ENCODE measurements around the gene HIBCH.

DNA sequence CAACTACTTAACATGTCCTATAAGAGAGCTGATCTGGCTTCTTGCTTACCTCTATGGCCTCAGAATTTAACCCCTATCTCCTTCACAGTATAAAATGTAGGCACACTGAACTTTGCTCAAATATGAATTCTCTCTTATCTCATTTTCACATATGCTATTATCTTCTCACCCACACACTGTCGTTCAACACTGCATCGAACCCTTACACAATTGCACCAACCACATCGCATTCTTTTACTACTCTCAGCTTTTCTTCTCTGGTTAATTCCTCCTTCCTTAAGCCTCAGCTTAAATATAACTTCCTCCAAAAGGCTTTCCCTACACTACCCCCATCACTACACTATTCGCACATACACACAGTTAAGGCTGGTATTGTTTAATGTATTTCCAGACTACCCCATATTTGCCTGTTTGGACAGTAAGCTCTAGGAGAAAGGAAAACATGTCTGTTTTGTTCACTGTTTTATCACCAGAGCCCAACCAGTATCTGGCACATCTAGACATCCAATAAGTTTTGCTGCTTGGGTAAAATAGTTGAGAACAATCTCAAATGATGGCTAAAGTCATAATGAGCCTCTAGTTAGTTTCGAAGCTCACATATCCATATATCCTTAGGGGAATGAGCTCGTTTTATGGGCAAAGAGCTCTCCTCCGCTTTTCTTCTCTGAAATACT, 47.7 kb downstream of the HIBCH start:
- no peak for TF ChIP-seq ZZZ3 (IDR thresholded peaks at IDR 0.05)
- TF ChIP-seq KLF1 (tag; IDR thresholded peaks at IDR 0.05), result no peak
- TF ChIP-seq, protein P1, sequence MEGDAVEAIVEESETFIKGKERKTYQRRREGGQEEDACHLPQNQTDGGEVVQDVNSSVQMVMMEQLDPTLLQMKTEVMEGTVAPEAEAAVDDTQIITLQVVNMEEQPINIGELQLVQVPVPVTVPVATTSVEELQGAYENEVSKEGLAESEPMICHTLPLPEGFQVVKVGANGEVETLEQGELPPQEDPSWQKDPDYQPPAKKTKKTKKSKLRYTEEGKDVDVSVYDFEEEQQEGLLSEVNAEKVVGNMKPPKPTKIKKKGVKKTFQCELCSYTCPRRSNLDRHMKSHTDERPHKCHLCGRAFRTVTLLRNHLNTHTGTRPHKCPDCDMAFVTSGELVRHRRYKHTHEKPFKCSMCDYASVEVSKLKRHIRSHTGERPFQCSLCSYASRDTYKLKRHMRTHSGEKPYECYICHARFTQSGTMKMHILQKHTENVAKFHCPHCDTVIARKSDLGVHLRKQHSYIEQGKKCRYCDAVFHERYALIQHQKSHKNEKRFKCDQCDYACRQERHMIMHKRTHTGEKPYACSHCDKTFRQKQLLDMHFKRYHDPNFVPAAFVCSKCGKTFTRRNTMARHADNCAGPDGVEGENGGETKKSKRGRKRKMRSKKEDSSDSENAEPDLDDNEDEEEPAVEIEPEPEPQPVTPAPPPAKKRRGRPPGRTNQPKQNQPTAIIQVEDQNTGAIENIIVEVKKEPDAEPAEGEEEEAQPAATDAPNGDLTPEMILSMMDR (IDR thresholded peaks at IDR 0.05 in 2 of 3, conservative IDR thresholded peaks at IDR 0.05 in 1 of 3; ENCODE audit: insufficient read depth in 2 of 3, low read depth in 1 of 3, low read length in 3 of 3), result no peak
- no peak for TF ChIP-seq RAD21 (CRISPR knock-in tag; conservative IDR thresholded peaks at IDR 0.05 in 1 of 2, IDR thresholded peaks at IDR 0.05 in 1 of 2)
- TF ChIP-seq NRF1 (conservative IDR thresholded peaks at IDR 0.05 in 1 of 2, IDR thresholded peaks at IDR 0.05 in 1 of 2), result no peak
- no peak for TF ChIP-seq EZH2 (IDR thresholded peaks at IDR 0.05; ENCODE audit: borderline replicate concordance, low read depth, low read length)
- TF ChIP-seq, protein P2, sequence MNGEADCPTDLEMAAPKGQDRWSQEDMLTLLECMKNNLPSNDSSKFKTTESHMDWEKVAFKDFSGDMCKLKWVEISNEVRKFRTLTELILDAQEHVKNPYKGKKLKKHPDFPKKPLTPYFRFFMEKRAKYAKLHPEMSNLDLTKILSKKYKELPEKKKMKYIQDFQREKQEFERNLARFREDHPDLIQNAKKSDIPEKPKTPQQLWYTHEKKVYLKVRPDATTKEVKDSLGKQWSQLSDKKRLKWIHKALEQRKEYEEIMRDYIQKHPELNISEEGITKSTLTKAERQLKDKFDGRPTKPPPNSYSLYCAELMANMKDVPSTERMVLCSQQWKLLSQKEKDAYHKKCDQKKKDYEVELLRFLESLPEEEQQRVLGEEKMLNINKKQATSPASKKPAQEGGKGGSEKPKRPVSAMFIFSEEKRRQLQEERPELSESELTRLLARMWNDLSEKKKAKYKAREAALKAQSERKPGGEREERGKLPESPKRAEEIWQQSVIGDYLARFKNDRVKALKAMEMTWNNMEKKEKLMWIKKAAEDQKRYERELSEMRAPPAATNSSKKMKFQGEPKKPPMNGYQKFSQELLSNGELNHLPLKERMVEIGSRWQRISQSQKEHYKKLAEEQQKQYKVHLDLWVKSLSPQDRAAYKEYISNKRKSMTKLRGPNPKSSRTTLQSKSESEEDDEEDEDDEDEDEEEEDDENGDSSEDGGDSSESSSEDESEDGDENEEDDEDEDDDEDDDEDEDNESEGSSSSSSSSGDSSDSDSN (IDR thresholded peaks at IDR 0.05; ENCODE audit: borderline replicate concordance in 1 of 2, low read depth in 2 of 2, low read length in 2 of 2), result no peak
- TF ChIP-seq MAFK (IDR thresholded peaks at IDR 0.05; ENCODE audit: low read length), result no peak
- TF ChIP-seq ZNF561 (CRISPR knock-in tag; conservative IDR thresholded peaks at IDR 0.05), result no peak

Measured in K562 (cell line).